Measurements from ENCODE around the gene ASB5.
"Not testable (repeated sequence)": the region's sequence is repeated elsewhere in the genome, so short reads cannot be mapped to it uniquely, and the experiment has no call there.

ASB5 gene, protein sequence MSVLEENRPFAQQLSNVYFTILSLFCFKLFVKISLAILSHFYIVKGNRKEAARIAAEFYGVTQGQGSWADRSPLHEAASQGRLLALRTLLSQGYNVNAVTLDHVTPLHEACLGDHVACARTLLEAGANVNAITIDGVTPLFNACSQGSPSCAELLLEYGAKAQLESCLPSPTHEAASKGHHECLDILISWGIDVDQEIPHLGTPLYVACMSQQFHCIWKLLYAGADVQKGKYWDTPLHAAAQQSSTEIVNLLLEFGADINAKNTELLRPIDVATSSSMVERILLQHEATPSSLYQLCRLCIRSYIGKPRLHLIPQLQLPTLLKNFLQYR

DNA sequence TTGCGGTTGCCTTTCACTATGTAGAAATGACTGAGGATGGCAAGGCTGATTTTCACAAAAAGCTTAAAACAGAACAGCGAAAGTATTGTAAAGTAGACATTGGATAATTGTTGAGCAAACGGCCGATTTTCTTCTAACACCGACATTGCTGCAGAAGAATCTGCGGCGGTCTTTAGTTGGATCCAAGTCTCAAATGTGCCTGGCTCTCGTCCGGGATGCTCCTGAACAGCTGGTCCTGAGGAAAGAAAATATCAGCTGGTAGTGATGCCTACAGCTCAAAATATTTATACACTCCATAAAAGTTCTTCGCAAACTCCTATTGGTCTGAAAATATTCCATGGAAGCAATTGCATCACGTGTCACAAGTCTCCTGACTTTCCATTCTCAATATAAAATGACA, at the start of gene ASB5:
Gene ASB5, minus strand, starts transcription at position 260 of the 400 bp plus-strand sequence. Its CDS starts 114 bp downstream, at position 146.
- H3K27me3 Mint-ChIP-seq (ENCODE audit: low read depth), result peaks cover 2% of the 10 kb centered on the region
- H3K4me1 Mint-ChIP-seq (ENCODE audit: low read depth), result no peaks in the 10 kb centered on the region
- no peaks in the 10 kb centered on the region for H3K9me3 Mint-ChIP-seq
- H3K27ac Mint-ChIP-seq, result no peak within 1 kb of the TSS
- H3K4me3 Mint-ChIP-seq, result no peak within 1 kb of the TSS
- DNase-seq (ENCODE audit: low spot score), result no peak
- no peaks in the 10 kb centered on the region for H3K36me3 Mint-ChIP-seq (ENCODE audit: low read depth)

DNA sequence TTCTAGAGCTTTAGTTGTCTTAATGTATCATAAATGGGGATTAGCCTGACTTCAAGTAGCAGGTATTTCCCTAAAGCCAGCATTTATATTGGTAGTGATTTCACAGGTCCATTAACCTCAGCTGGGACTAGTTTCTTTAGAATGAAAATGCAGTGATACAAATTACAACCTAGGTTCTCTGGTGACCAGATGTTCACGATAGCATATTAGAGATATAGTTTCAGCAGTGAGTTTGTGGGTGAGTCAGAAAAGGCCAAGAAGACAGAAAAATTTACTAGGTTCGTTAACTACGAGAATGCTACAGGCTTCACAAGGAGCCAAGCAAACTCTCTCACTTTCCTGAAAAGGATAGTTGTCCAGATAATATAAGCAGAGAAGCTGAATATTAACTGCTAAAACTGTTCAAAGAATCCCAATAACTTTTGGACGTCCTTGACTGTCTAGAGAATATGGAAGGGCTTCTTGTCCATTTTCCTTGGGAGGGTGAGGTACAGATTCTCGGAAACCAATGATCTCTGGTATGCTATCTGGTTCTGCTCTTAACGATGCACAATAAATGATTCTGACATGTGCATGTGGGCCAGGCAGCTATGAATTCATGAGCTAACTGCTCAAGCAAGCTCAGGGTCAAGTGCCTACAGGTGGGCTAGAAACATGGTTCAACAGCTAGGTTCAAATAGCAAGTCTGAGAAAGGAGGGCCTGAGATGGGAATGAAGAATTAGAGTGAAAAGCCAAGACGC, 44.7 kb upstream of the ASB5 start:
- Mint-ChIP-seq H3K27ac (no peak overlapping the region), H3K4me1 (ENCODE audit: low read depth) (peaks cover 4% of the 10 kb centered on the region), H3K27me3 (ENCODE audit: low read depth) (peaks cover 16% of the 10 kb centered on the region), H3K4me3 (no peak overlapping the region), H3K9me3 (no peaks in the 10 kb centered on the region), H3K36me3 (ENCODE audit: low read depth) (no peaks in the 10 kb centered on the region)
- DNase-seq (ENCODE audit: low spot score), result no peak

DNA sequence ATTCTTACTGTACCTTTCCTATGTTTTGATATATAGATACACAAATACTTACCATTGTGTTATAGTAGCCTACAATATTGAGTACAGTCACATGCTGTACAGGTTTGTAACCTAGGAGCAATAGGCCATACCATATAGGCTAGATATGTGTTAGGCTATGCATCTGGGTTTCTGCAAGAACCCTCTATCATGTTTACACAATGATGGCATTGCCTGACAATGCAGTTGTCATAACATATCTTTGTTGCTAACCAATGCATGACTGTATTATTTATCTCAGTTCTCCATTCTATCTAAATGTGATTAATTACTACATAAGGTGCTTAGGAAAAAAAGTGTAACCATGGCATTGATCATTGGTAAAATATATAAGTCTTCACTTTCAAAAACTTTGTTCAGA, 40.8 kb upstream of the ASB5 start:
- no peaks in the 10 kb centered on the region for H3K4me1 Mint-ChIP-seq (ENCODE audit: low read depth)
- H3K4me3 Mint-ChIP-seq, result no peak overlapping the region
- H3K9me3 Mint-ChIP-seq, result no peaks in the 10 kb centered on the region
- no peak for DNase-seq (ENCODE audit: low spot score)
- H3K27me3 Mint-ChIP-seq (ENCODE audit: low read depth), result peaks cover 14% of the 10 kb centered on the region
- H3K36me3 Mint-ChIP-seq (ENCODE audit: low read depth), result no peaks in the 10 kb centered on the region
- H3K27ac Mint-ChIP-seq, result no peak overlapping the region

DNA sequence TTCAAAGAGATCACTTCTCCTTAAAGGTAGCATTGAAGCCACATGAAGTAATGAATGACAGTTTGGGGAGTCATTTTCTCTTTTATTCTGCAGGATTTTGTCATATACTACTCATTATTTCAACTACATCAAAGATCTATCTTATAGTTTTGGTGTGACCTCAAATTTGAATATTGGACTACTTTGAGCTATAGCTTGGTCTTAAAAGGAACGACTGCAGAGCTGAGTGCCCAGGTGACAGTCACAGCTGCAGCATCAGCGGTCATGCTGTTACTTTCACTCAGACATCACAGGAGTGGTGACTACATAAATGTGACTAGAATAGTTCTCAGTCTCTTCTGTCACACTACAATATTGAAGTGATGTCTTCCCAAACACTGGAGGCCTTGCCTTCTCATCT, 40.0 kb upstream of the ASB5 start:
- H3K27ac Mint-ChIP-seq, result no peak overlapping the region
- H3K9me3 Mint-ChIP-seq, result no peaks in the 10 kb centered on the region
- H3K4me1 Mint-ChIP-seq (ENCODE audit: low read depth), result no peaks in the 10 kb centered on the region
- no peak overlapping the region for H3K4me3 Mint-ChIP-seq
- peaks cover 16% of the 10 kb centered on the region for H3K27me3 Mint-ChIP-seq (ENCODE audit: low read depth)
- no peak for DNase-seq (ENCODE audit: low spot score)
- H3K36me3 Mint-ChIP-seq (ENCODE audit: low read depth), result no peaks in the 10 kb centered on the region

DNA sequence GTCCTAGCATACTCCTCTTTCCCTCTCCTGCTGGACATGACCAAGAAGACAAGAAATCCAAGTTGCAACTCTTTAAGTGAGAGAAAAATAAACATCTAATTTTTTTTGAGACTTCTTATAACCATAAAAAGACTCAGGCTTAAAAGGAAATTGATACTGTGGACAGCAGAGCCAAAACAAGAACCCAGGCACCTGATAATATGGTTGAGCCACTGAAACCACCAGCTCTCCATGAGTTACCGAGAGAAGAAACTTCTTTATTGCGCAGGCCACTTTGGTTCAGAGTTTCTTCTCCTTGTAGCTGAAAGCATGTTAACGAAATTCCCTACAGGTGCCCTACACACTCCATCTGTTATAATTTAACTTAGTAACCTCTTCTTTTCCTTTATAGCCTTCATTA, 39.4 kb upstream of the ASB5 start:
- Mint-ChIP-seq H3K9me3 (no peaks in the 10 kb centered on the region), H3K27ac (no peak overlapping the region), H3K36me3 (ENCODE audit: low read depth) (no peaks in the 10 kb centered on the region), H3K4me1 (ENCODE audit: low read depth) (no peaks in the 10 kb centered on the region), H3K27me3 (ENCODE audit: low read depth) (peaks cover 19% of the 10 kb centered on the region), H3K4me3 (no peak overlapping the region)
- no peak for DNase-seq (ENCODE audit: low spot score)

DNA sequence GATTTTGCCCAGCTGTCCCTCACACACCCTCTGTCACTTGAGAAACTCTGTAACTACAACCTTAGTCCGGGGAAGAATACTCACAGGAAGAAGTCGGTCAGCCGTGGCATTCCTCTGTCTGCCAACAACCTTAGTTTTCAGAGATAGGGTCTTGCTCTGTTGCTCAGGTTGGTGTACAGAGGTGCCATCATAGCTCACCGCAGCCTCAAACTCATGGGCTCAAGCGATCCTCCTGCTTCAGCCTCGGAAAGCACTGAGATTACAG, 38.6 kb upstream of the ASB5 start:
- H3K36me3 Mint-ChIP-seq (ENCODE audit: low read depth), result no peaks in the 10 kb centered on the region
- peaks cover 19% of the 10 kb centered on the region for H3K27me3 Mint-ChIP-seq (ENCODE audit: low read depth)
- no peaks in the 10 kb centered on the region for H3K9me3 Mint-ChIP-seq
- no peak overlapping the region for H3K27ac Mint-ChIP-seq
- no peaks in the 10 kb centered on the region for H3K4me1 Mint-ChIP-seq (ENCODE audit: low read depth)
- H3K4me3 Mint-ChIP-seq, result no peak overlapping the region
- no peak for DNase-seq (ENCODE audit: low spot score)

DNA sequence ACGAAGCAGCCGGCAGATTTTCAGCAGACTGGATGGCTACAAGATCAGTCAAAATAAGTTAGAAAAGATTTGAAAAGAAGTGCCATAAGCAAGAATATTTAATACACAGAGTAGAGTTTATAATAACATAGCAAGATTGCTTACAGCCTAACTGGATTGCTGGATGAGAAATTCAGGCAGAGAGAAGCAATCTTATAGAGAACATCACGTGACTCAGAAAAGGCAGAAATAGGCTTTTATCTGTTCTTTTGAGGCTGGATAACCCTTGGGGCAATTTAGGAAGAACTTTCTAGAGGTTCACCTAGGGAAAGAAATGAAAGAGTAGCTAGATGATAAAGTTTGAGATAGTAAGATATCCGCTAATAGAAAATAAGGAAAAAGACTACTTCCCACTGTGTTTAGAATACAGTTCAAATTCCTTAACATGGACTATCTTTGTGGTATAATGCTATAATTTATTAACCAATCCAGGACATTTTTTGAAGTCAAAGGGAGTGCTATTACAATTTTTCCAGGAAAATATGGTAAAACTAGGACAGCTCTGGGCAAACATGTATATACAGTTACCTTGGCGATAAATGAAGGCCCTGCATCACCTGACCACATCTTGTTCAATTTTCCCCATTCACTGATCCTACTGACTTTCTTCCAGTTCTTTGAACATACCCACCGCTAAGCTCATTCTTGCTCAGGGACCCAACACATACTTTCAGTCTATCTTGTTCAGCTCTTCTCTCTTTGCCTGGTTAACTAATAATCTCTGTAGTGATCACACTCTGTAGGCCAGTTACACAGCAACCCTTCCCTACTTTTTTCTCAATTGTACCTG, 38.0 kb upstream of the ASB5 start:
- no peak overlapping the region for H3K4me3 Mint-ChIP-seq
- H3K36me3 Mint-ChIP-seq (ENCODE audit: low read depth), result no peaks in the 10 kb centered on the region
- peaks cover 15% of the 10 kb centered on the region for H3K27me3 Mint-ChIP-seq (ENCODE audit: low read depth)
- no peaks in the 10 kb centered on the region for H3K4me1 Mint-ChIP-seq (ENCODE audit: low read depth)
- no peaks in the 10 kb centered on the region for H3K9me3 Mint-ChIP-seq
- no peak overlapping the region for H3K27ac Mint-ChIP-seq
- no peak for DNase-seq (ENCODE audit: low spot score)

DNA sequence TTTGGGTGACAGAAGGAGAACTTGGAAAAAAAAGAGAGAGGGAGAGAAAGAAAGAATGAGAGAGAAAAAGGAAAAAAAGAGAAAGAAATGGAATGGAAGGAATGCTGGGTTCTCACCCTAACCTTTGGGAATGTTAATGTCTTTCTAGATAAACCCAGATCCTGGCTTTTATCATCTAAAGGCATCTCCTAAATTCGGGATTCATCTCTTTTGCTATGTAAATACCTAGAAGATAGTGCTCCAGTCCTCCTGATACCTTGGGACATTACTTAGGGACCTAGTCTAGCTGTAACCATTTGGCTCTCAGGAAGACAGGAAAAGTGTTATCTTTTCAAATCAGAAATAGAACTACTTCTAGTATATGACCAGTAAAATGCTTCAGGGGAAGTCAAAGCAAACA, 34.9 kb upstream of the ASB5 start:
- no peak for DNase-seq (ENCODE audit: low spot score)
- Mint-ChIP-seq H3K4me3 (no peak overlapping the region), H3K27me3 (ENCODE audit: low read depth) (peaks cover 9% of the 10 kb centered on the region), H3K4me1 (ENCODE audit: low read depth) (no peaks in the 10 kb centered on the region), H3K9me3 (no peaks in the 10 kb centered on the region), H3K36me3 (ENCODE audit: low read depth) (no peaks in the 10 kb centered on the region), H3K27ac (no peak overlapping the region)

DNA sequence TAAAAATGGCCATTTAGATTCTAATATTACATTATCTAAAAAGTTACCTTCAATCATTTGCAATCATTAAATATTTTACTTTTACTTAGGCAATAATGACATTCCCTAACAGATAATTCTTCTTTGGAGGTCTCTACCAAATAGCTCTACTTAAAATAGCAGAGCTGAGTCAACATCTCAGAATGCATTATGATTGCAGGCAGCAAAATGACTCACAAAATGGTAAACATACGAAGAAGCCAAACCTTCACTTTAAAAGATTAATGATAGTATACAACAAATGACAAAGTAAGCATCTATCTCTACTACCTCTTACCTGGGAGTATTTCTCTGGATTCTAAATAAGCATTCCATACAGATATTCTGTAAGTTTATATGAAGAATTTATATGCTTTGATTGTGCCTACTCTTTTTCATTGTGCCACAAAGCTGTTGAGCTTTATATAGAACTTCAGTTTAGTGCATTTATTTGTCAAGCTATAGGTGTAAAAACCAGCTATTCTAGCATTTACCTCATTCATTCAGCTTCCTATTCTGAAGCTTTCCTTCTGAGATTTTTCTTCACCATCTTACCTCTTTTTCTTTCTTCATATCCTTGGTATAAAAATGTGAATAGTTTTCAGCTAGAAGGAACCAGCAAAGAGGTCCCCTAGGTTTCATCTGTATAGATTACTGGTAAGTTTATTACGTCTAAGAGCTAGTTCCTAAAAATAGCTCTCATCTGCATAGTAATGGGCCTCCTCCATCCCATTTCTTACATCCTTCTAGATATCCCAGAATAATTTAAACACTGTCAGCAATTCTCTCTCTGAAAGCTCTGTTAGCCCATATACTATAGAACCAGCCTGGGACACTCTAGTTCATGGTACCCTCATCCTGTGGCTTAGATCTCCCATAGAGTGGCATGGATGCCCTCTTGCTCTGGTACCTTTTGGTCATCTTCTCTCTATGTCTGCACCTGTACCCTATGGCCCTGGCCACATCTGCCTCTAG, 33.6 kb upstream of the ASB5 start:
- Mint-ChIP-seq H3K27ac (no peak overlapping the region), H3K36me3 (ENCODE audit: low read depth) (no peaks in the 10 kb centered on the region), H3K27me3 (ENCODE audit: low read depth) (peaks cover 7% of the 10 kb centered on the region), H3K9me3 (no peaks in the 10 kb centered on the region), H3K4me3 (no peak overlapping the region), H3K4me1 (ENCODE audit: low read depth) (no peaks in the 10 kb centered on the region)
- no peak for DNase-seq (ENCODE audit: low spot score)

DNA sequence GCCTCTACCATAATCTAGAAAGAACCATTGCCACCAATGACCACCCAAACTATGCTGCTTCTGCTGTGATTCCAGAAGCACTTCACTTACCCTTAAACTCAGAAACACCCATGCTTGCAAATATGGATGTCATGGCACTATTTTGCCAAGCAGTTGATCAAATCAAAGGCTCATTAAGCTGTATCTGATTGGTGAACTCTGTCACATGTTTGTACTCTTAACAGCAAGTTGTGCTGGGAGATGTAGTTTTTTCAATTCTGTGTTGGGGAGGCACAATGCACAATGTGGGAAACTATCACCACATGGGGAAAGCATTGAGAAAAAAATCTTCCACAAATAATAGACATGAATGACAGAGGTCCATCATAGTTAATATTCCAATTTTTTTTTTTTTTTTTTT, 31.5 kb upstream of the ASB5 start:
- no peaks in the 10 kb centered on the region for H3K9me3 Mint-ChIP-seq

DNA sequence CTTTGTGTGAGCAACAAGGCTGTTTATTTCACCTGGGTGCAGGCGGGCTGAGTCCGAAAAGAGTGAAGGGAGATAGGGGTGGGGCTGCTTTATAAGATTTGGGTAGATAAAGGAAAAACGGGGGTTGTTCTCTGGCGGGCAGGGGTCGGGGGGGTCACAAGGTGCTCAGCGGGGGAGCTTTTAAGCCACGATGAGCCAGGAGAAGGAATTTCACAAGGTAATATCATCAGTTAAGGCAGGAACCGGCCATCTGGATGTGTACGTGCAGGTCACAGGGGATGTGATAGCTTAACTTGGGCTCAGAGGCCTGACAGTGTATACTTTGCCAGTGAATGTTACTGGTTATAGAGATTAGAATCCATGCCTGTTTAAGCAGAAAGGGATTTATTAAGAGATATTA, 31.0 kb upstream of the ASB5 start:
- Mint-ChIP-seq H3K27ac (no peak overlapping the region), H3K9me3 (no peaks in the 10 kb centered on the region), H3K27me3 (ENCODE audit: low read depth) (peaks cover 7% of the 10 kb centered on the region), H3K36me3 (ENCODE audit: low read depth) (no peaks in the 10 kb centered on the region), H3K4me1 (ENCODE audit: low read depth) (no peaks in the 10 kb centered on the region), H3K4me3 (no peak overlapping the region)
- no peak for DNase-seq (ENCODE audit: low spot score)

More for the DNA sequence above, 31.5 kb upstream of the ASB5 start:
- no peaks in the 10 kb centered on the region for H3K4me1 Mint-ChIP-seq (ENCODE audit: low read depth)
- H3K36me3 Mint-ChIP-seq (ENCODE audit: low read depth), result no peaks in the 10 kb centered on the region
- H3K4me3 Mint-ChIP-seq, result no peak overlapping the region
- no peak for DNase-seq (ENCODE audit: low spot score)
- peaks cover 7% of the 10 kb centered on the region for H3K27me3 Mint-ChIP-seq (ENCODE audit: low read depth)
- no peak overlapping the region for H3K27ac Mint-ChIP-seq

DNA sequence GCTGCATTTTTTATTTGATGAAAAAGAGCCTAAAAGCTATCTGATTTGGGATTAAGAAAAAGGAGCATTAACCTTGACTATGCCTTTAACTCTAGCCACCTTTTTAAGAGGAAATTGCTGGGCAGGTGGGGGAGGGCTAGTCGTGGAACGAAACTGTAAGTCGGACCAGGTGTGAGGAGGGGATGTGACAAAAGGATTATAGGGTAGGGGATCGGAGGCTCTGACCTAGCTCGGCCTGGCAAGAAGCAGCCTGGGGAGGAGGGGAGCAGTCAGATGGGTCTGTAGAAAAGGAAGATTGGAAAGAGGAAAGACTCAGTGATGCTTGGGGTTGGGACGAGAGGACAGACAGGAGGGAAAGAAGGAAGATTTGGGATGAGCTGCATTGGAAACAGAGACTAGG, 29.6 kb upstream of the ASB5 start:
- DNase-seq (ENCODE audit: low spot score), result no peak
- Mint-ChIP-seq H3K4me3 (no peak overlapping the region), H3K4me1 (ENCODE audit: low read depth) (no peaks in the 10 kb centered on the region), H3K27ac (no peak overlapping the region), H3K36me3 (ENCODE audit: low read depth) (no peaks in the 10 kb centered on the region), H3K9me3 (no peaks in the 10 kb centered on the region), H3K27me3 (ENCODE audit: low read depth) (peaks cover 3% of the 10 kb centered on the region)

DNA sequence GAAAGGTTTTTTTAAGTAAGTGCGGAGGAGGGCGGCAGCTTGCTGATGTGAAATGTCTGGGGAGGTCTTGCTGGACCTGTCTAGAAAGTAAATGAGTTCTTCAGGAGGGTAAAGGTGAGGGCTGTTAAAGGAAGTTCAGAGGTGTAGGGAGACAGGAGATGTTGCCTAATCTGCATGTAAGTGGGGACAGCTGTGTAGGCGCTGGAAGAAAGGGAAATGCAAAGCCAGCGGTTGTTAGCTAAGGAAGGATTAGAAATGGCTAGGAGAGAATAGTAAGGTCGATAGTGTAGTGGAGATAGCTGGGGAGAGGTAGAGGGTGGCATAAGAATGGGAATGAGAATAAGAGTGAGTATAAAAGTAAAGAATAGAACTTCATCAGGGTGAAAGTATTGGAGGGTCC, 26.9 kb upstream of the ASB5 start:
- H3K4me1 Mint-ChIP-seq (ENCODE audit: low read depth); H3K27me3 Mint-ChIP-seq (ENCODE audit: low read depth); H3K4me3 Mint-ChIP-seq; DNase-seq (ENCODE audit: low spot score); H3K9me3 Mint-ChIP-seq; H3K36me3 Mint-ChIP-seq (ENCODE audit: low read depth); H3K27ac Mint-ChIP-seq: not testable (repeated sequence)

Measured in T-helper 2 cell treated with Interferon-gamma antibody and Interleukin-4, amounts not matched to agents 5 μg/mL and 100 μg/mL, for 36 hours (primary cell).